ENCODE data around the gene OCIAD2.
"Not testable (repeated sequence)": the region's sequence is repeated elsewhere in the genome, so short reads cannot be mapped to it uniquely, and the experiment has no call there.

OCIAD2 gene

GRCh38 chr4:48906206-48907173 lies at the start of gene OCIAD2:
TSS of gene OCIAD2 (minus strand) at chr4:48906774. CDS start at chr4:48904549, 2,225 bp downstream.
- peak; percentile 79 for DNase-seq

DNA sequence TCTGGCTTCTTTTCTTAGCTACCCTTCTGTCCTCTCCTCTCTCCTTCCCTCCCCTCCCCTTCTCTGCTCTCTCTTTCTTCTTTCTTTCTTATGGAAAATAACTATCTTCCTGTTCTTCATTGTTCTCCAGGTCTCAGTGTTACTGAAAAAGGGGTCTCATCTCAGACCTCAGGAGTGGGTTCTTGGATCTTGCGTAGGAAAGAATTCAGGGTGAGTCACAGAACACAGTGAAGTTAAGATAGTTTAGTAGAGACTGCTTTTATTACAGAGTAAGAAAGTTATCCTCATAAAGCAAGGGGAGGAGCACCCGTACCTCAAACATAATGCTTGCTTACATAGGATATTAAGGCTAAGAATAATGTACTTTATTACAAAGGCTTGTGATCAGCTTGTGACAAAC lies 47.7 kb upstream of the OCIAD2 start:
- no peak for DNase-seq

DNA sequence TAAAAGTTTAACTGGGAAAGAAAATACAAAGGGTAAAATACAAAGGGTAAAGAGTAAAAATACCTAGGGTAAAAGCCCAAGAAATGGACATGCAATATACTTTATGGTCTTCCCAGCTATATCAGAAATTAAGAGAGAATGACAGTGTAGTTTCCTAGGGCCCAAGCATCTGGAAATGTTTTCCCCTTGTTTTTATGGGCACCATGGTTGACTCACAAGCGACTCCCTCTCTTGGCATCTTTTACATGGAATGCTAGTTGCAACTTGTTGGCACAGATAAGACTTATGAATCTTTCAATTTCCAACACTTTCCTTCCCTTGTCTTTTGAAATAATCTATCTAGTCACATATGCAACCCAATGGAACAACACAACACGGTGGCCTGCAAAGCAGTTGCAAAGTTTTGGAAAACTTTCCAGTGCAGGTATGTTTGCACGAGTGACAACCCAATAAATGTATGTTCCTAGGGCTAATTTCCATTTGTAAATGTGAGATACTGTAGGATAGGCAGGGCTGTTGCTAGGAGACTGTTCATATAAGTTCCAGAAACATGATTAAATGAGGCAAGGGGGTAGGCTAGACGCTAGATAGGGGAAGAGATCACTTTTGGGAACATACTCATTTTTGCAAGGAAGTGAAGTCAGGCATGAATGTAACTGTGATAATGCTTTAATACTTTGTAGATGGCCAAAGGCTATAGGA lies 43.1 kb upstream of the OCIAD2 start:
- no peak for DNase-seq

DNA sequence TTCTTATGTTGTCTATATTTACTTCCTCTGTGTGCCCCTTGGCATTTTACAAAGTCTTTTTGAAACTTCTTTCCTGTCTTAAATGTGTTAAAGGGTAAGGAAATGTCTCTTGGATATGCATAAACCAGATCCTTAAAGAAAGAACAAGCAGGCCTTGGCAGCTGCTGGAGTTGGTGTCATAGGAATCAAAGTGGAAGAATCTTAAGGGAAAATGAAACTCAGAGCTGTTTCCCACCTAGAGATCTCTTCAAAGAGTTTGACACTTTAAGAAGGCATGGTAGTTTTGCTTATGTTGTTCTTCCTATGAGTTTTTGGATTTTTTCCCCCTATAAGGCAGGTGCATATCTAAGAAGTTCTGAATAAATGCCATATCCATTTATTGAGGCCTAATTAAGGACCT lies 42.5 kb upstream of the OCIAD2 start:
- no peak for DNase-seq

GRCh38 chr4:48947731-48948130 lies 41.2 kb upstream of the OCIAD2 start:
- DNase-seq = no peak

DNA sequence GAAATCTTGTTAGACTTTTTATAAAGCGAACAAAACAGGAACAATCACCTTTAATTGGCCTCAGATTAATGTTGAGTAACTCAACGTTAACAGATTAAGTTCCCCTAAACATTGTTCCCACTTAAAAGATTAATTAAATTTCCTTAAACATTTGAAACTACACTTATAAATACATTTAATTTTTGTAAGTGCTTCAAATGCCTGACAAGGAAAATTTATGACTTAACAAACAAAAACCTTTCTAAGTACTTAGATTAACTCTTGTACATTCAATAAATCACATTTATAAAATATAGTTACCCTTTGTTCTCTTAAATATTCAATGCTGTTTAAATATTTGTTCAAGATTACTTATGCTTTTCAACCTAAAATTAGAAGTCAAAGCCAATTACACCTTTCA lies 39.4 kb upstream of the OCIAD2 start:
- DNase-seq = peak; percentile 5

DNA sequence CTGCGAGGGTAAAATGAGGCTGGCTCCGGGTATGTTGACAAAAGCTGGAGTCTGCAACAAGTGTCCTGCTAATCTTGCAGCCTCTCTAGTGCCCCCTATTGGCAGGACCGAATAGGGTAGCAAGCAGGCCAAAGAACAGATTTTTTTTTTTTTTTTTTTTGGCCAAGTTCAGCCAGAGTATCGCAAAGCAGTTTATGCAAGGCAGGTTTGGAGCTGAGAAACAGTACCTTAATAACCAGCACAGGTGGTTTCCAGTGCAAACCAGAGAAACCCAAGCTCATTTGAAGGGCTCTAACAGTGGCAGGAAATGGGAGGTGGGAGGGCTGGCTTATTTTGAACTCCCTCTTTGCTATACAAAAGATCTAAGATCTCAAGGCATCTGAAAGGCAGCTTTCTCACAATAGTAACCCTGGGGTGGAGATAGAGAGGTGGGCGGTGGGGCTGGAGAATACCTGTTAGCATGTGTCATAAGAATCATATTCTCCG lies 38.2 kb upstream of the OCIAD2 start:
- no peak for DNase-seq

DNA sequence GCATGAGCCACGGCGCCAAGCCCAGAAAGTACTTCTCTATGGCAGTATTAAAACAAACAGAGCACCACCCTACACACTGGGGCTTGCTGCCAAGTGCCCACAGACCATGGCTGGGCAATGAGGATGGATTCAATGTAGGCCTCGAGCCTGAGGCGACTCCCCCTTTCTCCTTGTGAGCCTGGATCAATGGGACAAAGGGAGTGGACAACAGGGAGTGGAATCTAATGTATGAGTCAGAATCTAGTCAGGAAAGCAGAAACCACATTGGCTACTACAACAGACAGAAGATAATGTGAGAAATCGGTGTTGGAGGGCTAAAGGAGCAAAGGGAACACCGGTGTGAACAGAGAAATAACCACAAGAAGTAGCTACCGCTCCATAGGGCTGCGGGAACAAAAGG lies 37.7 kb upstream of the OCIAD2 start:
- no peak for DNase-seq

GRCh38 chr4:48943387-48943786 lies 36.8 kb upstream of the OCIAD2 start:
- DNase-seq = no peak

DNA sequence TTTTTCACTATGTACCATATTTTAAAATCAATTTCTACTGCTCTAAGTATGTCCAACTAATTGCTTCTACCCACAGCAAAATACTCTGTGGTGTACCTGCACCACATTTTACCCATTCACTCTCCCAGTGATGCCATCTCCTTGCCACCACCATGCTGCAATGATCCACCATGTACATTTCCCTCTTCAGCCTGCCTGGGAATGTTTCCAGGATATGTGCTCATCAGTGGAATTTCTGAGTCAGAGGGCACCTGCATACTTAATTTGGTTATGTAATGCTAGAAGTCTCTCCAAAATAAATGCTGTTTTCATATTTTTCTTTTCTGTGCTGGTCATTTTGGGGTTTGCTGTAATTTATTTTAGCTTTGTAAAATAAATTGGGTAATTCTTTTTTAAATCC lies 33.2 kb upstream of the OCIAD2 start:
- DNase-seq = no peak

GRCh38 chr4:48938831-48939230 lies 32.3 kb upstream of the OCIAD2 start:
- DNase-seq = no peak

DNA sequence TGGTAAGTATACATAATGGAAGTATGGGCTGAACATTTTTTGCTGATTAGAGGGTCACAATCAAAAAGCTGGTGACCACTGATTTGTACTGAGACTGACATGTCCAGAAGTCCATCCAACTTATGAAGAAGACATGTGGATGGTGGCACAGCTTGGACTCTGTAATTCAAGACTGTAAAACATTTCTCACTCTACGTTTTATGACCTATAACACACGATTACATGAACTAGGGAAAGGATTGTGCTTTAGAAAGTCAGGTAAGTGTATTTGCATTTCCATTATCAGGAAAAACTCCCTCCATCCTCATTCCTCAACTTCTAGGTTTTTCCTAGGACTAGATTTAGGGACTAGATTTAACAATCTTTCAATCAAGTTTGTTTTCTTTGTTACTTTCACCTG lies 30.5 kb upstream of the OCIAD2 start:
- DNase-seq = no peak

- DNase-seq = no peak
These were observed 24.9 kb upstream of the OCIAD2 start for GRCh38 chr4:48931459-48931858.

- DNase-seq = no peak
These were observed 24.1 kb upstream of the OCIAD2 start for GRCh38 chr4:48930654-48931053.

DNA sequence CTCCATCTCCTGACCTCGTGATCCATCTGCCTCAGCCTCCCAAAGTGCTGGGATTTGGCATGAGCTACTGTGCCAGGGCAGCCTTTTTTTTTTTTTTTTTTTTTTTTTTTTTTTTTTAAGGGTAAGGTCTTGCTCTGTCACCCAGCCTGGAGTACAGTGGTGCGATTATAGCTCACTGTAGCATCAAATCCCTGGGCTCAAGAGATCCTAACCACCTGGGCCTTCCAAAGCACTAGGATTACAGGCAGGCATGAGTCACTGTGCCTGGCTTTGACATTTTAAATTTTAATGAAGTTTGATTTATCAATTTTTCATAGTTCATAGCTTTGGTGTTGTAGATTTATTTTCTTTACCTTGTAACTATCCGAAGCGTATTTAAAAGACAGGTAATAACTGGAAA lies 17.8 kb upstream of the OCIAD2 start:
- DNase-seq = no peak

DNA sequence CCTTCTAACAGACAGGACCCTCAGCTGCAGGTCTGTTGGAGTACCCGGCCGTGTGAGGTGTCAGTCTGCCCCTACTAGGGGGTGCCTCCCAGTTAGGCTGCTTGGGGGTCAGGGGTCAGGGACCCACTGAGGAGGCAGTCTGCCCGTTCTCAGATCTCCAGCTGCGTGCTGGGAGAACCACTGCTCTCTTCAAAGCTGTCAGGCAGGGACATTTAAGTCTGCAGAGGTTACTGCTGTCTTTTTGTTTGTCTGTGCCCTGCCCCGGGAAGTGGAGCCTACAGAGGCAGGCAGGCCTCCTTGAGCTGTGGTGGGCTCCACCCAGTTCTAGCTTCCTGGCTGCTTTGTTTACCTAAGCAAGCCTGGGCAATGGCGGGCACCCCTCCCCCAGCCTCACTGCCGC lies 16.5 kb upstream of the OCIAD2 start:
- not testable (repeated sequence) for DNase-seq

GRCh38 chr4:48914311-48914710 lies 7.7 kb upstream of the OCIAD2 start:
- no peak for DNase-seq

- no peak for DNase-seq
These were observed 6.8 kb upstream of the OCIAD2 start for GRCh38 chr4:48913346-48913745.

DNA sequence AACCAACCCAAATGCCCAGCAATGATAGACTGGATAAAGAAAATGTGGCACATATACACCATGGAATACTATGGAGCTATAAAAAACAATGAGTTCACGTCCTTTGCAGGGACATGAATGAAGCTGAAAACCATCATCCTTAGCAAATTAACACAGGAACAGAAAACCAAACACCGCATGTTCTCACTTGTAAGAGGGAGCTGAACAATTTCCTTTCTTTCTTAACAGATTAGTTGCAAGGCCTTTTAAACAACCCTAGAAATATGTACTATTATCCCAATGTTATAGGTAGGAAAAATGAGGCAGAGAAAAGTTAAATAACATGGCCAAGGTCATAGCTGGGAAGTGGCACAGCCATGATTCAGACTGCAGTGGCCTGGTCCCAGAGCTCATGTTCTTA lies 5.8 kb upstream of the OCIAD2 start:
- no peak for DNase-seq

- DNase-seq = no peak
These were observed 3.9 kb upstream of the OCIAD2 start for GRCh38 chr4:48910511-48910910.

DNA sequence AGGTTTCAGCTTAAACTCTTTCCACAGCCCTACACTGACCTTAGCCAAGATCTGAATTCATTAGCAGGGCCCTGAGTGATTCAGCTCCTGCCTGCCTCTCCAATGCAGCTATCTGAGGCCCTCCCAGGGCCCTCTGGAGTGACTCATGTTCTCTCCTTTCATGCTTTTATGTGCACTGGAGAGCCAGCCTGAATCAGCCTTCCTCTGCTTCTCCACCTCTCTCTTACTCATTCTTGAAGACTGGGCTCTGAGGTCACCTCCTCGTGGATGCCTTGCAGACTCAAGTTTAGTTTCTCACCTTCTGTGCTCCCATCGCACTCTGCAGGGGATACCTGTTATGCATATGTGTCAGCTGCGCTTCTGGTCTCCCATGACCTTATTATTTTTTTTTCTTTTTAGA lies 3.1 kb upstream of the OCIAD2 start:
- no peak for DNase-seq

DNA sequence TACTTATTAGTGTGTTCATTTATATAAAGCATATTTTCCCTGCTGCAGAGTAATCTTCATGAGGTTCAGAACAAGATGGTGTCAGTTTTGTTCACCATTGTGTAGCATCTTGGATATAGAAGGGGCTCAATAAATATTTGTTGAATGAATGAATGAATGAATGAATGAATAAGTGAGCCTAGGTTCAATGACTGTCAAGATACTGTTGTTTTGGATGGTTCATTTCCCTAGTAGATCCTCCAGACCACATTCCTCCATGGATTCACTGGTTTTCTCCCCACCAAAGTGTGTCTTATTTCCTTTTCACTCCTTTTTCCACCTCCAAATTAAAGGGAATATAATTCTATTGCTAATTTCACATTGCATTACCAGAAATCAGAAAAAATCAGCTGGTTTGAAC lies 2.1 kb upstream of the OCIAD2 start:
- DNase-seq = no peak

- DNase-seq = no peak
These were observed 1.3 kb upstream of the OCIAD2 start for GRCh38 chr4:48907706-48908477.

Data from NCI-H1105 treated with DMSO at 0.1 percent for 48 hours (cell line).